Measurements from ENCODE around the gene CMSS1.

The CMSS1 gene

GRCh38 chr3:100075851-100076730 lies 258.4 kb downstream of the CMSS1 start:
- no peaks in the 10 kb centered on the region for H3K79me2 ChIP-seq
- H3K4me2 ChIP-seq (ENCODE audit: low read length): no peak overlapping the region
- no peaks in the 10 kb centered on the region for H3K4me1 ChIP-seq
- H3K36me3 ChIP-seq (ENCODE audit: control insufficient read depth, insufficient read depth, low read length): no peaks in the 10 kb centered on the region
- H3K27ac ChIP-seq: no peak overlapping the region
- TF ChIP-seq CTCF (IDR thresholded peaks at IDR 0.05): no peak
- no peak overlapping the region for H2AFZ ChIP-seq
- H3K4me3 ChIP-seq (ENCODE audit: low read depth, low read length): no peak overlapping the region
- H3K9me3 ChIP-seq (ENCODE audit: control insufficient read depth, low read length): no peaks in the 10 kb centered on the region
- no peaks in the 10 kb centered on the region for H3K27me3 ChIP-seq (ENCODE audit: control insufficient read depth, insufficient read depth, low read length)
- H3K9ac ChIP-seq: no peak overlapping the region

GRCh38 chr3:100076731-100077529 lies 259.3 kb downstream of the CMSS1 start:
- Histone ChIP-seq H3K27me3 (ENCODE audit: control insufficient read depth, insufficient read depth, low read length) (no peaks in the 10 kb centered on the region), H3K79me2 (no peaks in the 10 kb centered on the region), H3K4me2 (ENCODE audit: low read length) (no peak overlapping the region), H3K9me3 (ENCODE audit: control insufficient read depth, low read length) (no peaks in the 10 kb centered on the region), H3K4me3 (ENCODE audit: low read depth, low read length) (no peak overlapping the region), H2AFZ (no peak overlapping the region), H3K9ac (no peak overlapping the region), H3K36me3 (ENCODE audit: control insufficient read depth, insufficient read depth, low read length) (no peaks in the 10 kb centered on the region), H3K27ac (no peak overlapping the region), H3K4me1 (no peaks in the 10 kb centered on the region)
- TF ChIP-seq CTCF (IDR thresholded peaks at IDR 0.05): no peak

GRCh38 chr3:100079328-100079727 lies 261.7 kb downstream of the CMSS1 start:
- Histone ChIP-seq H3K36me3 (ENCODE audit: control insufficient read depth, insufficient read depth, low read length) (no peaks in the 10 kb centered on the region), H3K27ac (no peak overlapping the region), H3K4me2 (ENCODE audit: low read length) (no peak overlapping the region), H3K4me3 (ENCODE audit: low read depth, low read length) (no peak overlapping the region), H3K9ac (no peak overlapping the region), H2AFZ (no peak overlapping the region), H3K4me1 (no peaks in the 10 kb centered on the region), H3K9me3 (ENCODE audit: control insufficient read depth, low read length) (no peaks in the 10 kb centered on the region), H3K27me3 (ENCODE audit: control insufficient read depth, insufficient read depth, low read length) (no peaks in the 10 kb centered on the region), H3K79me2 (no peaks in the 10 kb centered on the region)
- TF ChIP-seq CTCF (IDR thresholded peaks at IDR 0.05): no peak

GRCh38 chr3:100080573-100080972 lies 262.9 kb downstream of the CMSS1 start:
- Histone ChIP-seq H3K9ac (no peak overlapping the region), H3K36me3 (ENCODE audit: control insufficient read depth, insufficient read depth, low read length) (no peaks in the 10 kb centered on the region), H3K27me3 (ENCODE audit: control insufficient read depth, insufficient read depth, low read length) (no peaks in the 10 kb centered on the region), H3K9me3 (ENCODE audit: control insufficient read depth, low read length) (no peaks in the 10 kb centered on the region), H3K4me2 (ENCODE audit: low read length) (no peak overlapping the region), H3K4me3 (ENCODE audit: low read depth, low read length) (no peak overlapping the region), H3K79me2 (no peaks in the 10 kb centered on the region), H3K27ac (no peak overlapping the region), H3K4me1 (no peaks in the 10 kb centered on the region), H2AFZ (no peak overlapping the region)
- TF ChIP-seq CTCF (IDR thresholded peaks at IDR 0.05): no peak
